Right kidney (tissue), 1 donor: ENCODE measurements around the gene VAMP5.
"Not testable (repeated sequence)": the region's sequence is repeated elsewhere in the genome, so short reads cannot be mapped to it uniquely, and the experiment has no call there.

Experiments
- DNase-seq: peaks from one replicate; pipeline ENCODE4 v3.0.0-alpha.2; 2016

Gene VAMP5

DNA sequence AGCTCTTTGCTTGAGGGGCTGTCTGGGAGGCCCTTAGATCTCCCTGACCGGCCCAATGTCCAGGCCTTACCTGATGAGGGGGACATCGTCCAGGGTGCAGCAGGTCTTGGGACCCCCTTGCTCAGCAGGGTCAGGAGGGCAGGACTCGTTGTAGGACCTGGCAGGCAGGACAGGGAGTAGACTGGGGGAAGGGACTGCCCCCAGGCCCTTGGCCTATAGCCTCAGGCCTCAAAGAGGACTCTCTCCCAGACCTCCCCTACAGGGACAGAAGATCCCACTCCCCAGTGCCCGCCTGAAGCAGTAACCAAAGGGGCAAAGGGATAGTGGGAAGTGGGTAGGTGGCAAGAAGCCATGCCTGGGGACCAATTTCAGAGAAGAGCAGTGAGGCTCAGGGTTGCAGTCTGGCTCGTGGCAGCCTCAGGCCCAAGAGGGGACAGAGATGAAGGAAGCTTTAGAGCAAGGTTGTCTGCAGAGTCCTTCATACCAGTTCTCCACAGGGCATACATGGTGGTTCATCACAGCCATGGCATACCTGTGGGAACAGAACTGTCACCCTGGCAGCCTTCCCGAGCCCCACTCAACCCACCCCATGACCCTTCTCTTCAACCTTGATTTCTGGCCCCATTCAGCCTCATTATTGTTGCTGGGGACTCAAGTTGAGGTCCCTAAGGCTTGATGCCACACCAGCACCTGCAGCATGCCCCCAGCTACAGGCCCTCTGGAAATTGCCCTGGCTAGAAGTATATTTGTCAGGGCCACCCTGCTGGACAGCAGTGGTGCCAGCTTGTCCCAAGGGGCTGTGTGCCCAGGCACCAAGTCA, 16.9 kb downstream of the VAMP5 start:
- DNase-seq: no peak

DNA sequence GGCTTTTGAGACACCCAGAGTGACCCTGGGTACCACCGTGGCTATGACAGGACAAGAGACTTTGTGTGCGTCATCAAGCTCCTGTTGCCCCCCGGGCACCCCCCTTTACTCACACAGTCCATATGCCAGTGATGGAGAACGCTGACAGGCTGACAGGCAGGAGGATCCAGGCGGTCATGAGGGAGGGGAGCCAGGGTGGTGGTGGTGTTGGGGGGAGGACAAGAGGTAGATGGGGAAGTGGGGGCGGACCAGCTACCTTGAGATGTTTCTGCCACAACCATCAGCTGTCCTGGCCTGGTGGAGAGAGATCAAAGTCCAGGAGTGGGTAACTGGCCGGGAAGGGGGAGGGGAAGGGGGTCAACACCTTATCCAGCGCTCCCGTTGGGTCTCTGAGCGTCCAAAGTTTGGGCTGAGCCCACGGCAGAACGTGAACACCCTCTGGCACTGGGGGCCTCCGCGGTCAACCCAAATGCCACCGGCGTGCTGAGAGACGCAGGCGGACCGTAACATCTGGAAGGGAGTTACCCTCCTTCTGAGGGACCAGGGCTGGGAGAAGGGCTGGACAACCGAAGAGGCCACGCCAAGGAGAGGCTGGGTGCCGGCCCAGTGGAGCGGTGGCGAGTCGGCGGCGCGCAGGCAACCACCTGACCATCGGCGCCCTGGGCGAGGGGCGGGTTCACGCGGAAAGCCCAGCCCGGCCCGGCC, 17.7 kb downstream of the VAMP5 start:
- DNase-seq: no peak

DNA sequence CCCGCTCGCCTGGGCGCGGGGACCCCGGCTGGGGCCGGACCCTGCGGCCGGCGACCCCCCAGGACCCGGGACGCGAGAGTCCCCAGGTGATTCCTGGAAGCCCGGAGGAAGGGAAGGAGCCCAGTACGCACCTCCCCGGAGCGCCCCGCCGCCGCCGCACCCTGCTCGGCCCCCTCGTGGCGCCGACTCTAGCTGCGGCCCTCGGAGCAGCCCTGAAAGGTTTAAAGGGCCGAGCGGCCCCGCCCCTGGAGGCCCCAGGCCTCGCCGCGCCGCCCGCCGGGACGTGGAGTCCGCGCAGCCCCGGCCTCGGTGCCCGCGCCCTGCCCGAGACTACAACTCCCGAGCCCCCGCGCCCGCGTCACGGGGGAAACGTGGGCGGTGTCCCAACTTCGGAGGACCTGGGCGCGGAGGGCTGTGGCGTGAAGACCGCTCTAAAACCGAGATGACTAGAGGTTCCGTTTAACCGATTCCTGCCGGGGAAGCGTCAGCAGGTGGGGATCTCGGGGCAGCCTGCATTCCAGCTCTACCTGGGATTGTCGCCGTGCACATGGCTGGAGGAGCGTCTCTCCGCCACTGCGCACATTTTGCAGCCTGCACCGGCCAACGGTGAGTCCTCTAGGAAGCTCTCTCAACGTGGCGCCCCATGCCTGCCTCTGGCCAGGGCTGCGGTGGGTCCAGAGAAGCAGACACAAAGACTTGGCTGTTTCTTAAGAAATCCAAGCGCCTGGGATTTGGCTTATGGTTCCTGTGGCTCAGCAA, 18.4 kb downstream of the VAMP5 start, which contains the start of gene TMEM150A:
TSS of gene TMEM150A (minus strand) at position 223 of the 759 bp plus-strand sequence. CDS start 750 bp downstream, outside the sequence.
- DNase-seq: peak; percentile 86

DNA sequence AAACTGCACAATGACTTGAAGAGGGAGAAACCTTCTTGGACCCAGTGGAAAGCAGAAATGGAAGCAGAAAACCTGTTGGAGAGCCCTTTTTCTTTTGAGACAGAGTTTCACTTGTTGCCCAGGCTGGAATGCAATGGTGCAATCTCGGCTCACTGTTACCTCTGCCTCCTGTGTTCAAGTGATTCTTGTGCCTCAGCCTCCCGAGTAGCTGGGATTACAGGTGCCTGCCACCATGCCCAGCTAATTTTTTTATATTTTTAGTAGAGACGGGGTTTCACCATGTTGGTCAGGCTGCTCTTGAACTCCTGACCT, 19.9 kb downstream of the VAMP5 start:
- not testable (repeated sequence) for DNase-seq

DNA sequence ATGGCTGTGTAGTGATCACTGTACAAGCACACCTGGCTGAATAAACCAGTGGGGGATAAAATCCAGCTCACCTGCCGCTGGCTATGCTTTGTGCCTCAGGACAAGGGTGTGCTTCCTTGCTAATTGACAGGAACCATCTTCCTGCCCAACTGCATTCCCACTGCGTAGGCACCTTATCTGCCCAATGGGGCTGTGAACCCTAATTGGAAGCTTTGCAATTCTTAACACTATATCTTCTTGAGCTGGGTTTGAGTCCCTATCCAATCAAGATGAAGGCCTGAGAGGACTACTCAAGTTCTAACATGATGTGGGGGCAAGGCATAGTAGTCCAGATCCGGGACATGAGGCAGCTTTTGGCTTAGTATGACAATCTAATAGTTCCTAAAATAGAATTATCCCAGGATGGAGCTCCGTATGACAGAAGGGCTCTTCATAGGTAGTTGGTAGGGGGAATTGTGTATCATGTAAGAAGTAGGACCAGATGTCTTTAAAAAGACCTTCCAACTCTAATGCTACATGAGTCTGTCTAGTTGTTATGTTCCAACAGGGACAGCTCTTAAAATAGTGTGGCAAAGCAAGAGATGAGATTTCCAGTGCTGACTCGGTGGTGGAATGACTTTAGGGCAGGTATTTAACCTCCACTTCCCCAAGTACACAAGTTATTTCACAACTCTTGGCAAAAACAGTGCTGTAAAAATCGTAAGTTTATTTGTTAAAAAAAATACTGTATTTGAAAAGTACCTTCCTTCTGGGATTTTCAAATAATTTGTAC, 20.5 kb downstream of the VAMP5 start:
- DNase-seq: no peak

DNA sequence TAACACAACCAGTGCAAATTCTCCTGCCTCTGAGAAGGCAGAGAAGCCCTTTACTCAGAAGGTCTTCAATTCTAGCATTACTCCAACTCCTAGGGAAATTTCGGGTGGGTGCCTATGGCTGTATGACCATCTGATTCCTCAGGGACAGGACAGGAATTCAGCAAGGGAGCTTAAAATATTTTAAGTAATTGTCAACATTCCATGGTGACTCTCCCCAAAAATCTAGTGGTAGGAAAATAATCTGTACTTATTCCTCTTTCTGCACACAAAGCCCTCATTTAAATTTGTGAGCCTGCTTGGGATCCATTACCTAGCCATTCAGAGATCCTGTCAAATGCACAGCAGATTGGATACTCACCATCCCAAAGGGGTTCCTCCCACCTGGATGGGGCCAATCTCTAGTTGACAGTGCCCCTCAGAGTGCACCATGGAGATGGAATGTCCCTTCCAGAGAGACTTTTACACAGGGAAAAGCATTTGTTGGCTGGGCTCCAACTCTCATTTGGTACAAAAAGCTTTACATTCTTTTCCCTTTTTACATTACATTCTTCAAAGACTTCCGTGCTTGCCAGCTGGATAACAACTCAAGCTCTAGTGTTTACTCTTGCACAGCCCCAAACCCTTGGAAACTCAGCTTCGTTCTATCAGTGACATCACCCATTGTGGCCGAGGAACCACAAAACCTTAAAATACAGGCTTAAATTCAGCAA, 21.3 kb downstream of the VAMP5 start:
- no peak for DNase-seq

DNA sequence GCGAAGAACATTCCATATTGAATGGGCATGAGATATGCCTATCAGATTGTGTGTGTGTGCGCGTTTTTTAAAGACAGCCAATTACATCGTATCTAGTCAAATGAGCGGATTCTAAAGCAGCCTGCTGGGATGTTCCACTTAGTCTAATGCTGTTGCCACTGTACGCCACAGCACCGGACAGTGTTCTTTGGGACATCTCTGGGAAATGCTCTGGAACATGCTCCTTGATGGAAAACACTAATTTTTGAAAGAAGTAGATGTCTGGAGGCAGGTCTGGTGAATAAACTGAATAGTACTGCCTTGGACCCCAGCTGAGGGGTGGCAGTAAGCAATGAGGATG, 21.9 kb downstream of the VAMP5 start:
- no peak for DNase-seq

DNA sequence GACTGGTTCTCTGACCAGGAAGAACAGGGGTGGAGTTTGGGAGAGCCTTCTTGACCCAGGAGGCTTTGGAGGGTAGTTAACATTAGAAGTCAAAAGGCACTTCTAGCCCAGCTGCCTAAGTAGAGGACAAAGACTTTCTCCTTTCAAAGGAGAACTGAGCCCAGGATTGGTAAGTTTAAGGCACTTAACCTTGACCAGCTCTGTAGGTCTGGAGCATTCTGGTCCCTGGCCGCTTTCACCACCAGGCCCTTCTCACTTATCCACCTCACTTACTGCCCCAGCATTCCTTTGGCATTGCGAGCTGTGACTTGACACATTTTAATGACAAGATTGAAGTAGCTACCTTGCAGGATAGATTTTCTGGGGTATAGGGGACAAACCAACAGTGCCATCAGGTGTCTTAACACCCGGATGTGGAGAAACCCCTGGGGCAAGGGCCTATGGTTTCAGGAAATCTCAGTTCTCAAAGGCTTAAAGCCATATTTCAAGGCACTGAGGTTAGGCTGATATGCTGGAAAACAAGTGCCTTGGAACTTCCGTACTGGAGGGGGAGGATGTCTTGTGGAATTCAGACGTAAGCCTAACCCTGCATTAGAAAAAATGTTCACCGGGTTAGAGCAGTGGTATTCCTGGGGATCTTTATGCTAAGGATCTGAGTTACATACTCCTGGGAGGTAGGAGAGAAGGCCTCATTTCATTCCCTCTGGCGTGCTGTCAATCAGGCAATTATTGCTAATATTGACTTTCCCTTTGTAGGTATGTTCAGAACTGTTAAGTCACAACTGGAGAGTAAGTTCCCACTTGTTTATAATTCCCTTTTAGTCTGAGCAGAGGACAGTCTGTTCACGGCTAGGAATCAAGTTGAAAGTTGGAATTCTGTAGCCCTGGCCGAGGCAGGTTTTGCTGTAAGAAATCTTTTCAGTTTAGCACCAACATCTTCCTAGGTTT, 23.3 kb downstream of the VAMP5 start:
- DNase-seq: no peak

DNA sequence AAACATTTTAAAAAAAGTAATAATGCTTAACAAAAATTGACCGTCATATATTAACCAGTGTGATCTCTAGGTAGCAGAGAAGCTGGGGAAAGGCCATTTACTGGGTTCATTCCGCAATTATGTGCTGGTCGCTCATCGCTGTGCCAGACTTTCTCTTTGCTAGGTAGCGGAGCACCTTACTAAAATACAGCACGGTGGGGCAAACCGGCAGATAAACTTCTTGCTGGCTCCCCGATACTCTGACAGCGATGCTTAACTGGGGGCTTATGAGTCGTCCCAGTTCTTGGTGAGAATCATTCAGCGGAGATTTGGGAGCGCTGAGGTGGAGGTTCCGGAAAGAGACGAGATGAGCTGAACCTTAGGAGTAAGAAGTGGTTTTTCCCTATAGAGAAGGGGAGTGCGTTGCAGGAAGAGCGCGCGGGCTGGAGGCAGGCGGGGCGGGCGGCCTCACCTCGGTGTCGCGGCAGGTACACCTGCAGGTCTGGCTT, 27.0 kb downstream of the VAMP5 start:
- no peak for DNase-seq

DNA sequence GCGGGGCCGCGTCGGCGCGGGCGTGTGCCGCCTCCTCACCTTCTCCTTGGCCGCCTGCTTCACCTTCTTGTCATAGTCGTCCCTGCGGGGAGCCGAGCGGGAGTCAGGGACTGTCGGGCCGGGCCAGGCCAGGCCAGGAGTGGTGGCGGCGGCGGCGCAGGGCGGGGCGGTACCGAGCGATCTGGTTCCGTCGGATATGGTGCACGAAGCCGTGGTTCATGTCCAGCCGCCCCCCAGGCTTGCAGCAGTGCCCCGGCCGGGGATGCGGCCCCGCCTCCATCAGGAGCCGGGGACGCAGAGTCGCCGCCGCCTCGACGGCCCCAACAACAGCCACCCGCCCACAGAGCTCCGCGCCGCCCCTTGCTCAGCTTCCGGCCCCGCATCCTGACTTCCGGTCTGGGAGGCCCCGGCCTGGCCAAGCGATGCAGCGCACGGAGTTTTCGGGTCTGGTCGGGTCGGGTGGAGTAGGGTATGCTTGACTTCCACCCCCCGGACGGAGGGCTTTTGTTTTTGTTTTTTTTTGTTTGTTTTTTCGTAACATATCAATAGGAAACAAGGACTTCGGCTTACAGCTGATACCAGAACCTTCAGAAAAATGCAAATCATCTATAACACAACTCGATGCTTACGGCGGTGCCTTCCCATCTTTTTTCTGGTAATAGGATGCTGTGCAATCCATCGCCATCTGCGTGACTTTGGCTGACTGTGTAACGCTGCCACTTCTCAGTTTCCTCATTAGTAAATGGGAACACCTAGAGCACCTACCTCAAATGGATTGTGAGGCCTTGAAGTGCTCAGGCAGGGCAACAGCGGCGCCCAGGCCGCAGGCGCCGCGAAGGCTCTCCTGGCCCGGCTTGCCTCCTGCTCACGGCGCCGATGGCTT, 27.7 kb downstream of the VAMP5 start, which contains the start of gene C2orf68:
TSS of gene C2orf68 (minus strand) at position 362 of the 883 bp plus-strand sequence. CDS start at position 280, 82 bp downstream.
- DNase-seq: peak; percentile 89

DNA sequence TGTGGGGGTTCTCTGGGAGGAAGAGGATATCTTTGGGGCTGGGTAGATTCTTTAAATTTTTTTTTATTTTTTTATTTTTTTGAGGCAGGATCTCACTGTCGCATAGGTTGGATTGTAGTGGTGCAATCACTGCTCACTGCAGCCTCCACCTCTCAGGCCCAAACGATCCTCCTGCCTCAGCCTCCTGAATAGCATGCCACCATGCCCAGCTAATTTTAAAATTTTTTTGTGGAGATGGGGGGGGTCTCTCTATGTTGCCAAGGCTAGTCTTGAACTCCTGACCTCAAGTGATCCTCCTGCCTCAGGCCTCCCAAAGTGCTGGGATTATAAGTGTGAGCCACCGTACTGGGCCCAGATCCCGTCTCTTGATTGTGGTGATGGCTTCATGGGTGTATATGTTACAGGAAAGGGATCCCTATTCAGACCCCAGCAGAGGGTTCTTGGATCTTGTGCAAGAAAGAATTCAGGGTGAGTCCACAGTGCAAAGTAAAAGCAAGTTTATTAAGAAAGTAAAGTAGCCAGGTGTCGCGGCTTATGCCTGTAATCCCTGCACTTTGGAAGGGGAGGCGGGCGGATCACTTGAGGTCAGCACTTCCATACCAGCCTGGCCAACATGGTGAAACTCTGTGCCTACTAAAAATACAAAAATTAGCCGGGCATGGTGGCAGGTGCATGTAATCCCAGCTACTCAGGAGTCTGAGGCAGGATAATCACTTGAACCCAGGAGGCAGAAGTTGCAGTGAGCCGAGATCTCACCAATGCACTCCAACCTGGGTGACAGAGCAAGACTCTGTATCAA, 29.7 kb downstream of the VAMP5 start:
- DNase-seq: no peak

DNA sequence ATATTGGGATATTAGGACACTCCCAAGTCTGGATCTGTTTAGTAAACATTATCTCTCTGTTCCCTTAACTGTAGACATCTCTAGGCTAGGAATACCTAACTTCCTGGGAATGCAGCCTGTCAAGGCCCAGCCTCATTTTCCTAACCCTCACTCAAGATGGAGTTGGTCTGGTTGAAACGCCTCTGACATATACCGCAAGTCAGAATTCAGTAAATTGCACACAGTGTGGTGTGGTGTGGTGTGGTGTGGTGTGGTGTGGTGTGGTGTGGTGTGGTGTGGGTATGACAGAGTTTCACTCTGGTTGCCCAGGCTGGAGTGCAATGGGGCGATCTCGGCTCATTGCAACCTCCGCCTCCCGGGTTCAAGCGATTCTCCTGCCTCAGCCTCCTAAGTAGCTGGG, 30.5 kb downstream of the VAMP5 start:
- not testable (repeated sequence) for DNase-seq

DNA sequence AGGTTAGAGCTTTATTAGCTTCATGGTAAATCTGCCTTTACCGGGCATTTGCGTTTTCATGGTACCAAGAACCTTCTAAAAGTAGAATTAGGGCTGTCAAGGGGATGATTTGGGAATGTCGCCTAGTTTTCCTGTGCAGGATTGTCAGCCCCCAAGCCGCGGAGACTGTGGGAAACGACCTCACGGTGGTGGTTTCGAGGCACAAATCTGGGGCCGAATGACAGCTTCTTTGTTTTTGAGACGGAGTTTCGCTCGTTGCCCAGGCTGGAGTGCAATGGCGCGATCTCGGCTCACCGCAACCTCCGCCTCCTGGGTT, 31.1 kb downstream of the VAMP5 start:
- no peak for DNase-seq

DNA sequence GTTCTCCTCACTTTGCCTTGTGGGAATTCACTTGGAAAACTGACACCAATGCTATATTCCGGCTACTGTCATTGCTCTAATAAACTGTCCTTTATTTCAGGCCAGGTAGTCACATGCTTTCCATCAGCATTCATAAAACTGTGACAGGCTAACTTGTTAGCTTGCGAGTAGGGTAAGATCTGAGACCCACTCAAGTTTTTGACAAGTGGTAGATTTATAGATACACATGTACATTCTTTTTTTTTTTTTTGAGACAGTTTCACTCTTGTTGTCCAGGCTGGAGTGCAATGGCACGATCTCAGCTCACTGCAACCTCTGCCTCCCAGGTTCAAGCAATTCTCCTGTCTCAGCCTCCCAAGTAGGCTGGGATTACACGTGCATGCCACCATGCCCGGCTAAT, 33.5 kb downstream of the VAMP5 start:
- DNase-seq: not testable (repeated sequence)

DNA sequence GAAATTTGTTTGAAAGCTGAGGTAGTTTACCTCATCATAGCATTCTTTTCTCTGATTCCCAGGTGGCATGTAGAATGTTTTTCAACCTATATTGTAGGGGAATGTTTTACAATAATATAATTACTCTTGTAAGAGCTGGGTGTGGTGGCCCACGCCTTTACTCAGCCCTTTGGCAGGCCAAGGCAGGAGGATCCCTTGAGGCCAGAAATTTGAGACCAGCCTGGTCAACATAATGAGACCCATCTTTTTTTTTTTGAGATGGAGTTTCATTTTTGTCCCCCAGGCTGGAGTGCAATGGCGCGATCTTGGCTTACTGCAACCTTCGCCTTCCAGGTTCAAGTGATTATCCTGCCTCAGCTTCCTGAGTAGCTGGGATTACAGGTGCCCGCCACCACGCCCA, 35.4 kb downstream of the VAMP5 start:
- no peak for DNase-seq

DNA sequence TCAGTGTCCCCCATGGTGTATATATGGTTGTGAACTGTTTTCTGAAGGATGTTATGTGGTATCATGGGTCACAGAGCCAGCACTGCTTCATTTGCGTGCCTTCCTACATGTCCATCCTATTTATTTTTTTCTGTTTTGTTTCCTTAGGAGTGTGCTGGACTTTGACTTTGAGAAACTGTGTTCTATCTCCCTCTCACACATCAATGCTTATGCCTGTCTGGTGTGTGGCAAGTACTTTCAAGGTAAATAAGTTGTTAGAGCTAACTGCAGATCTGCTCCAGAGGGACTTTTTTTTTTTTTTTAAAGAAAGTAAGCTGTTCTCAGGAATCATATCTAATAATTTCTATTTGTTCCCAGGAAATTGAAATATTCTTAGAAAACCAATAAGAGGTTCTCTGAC, 37.1 kb downstream of the VAMP5 start:
- no peak for DNase-seq

DNA sequence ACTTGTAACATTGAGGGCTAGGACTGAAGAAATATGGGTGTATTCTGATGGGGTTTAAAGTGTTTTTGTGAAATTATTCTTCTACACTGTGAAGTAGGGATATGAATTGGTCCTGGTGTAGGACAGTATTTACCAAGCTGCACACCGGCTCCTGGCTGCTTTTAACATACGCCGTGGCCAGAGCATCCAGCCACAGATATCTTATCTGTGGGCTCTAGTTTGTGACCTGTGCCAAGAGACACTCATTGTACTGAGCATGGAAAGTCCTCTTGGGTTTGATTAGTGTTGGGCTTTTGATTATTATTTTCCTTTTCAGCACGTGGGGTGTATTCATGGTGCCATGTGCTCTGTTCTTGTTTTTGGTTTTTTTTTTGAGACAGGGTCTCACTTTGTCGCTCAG, 39.8 kb downstream of the VAMP5 start:
- DNase-seq: no peak

DNA sequence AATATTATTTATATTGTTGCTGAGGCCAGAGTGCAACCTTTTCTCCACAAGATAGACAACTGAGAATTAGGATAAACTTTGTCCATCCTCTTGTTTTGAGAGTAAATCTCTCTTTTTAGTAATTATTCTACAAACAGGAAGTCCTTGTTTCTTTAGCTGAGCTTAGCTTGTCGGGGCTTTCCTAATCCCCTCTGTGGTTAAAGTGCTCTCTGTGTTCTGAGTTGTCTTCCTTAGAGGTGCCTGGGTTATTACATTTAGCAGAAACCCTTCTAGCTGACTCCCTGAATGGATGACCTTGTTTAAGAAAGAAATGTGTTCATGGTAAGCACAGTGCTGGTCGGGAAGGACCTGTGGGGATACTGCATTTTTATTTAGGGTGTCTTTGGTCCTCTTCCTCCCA, 44.4 kb downstream of the VAMP5 start:
- no peak for DNase-seq

DNA sequence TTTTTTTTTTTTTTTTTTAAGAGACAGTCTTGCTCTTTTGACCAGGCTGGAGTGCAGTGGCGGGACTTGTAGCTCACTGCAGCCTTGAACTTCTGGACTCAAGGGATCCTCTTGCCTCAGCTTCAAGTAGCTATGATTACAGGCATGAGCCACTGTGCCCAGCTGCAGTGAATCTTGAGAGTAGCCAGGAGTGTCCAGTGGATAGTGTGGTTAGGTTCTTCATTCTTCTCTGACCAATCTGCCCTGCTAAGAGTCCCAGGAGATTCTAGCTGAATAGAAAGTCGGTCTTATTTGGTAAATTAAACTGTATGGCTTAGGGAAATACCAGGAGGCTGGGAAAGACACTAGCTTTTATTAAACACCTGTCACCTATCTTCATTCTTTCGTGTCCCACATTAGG, 47.1 kb downstream of the VAMP5 start:
- DNase-seq: no peak
